ENCODE data around the gene GCN1.
A peak's percentile ranks its signal among the peaks of the same experiment; 100 is the strongest.

GCN1 gene

GRCh38 chr12:120086801-120087621 is 107.5 kb downstream of the GCN1 start:
- Histone ChIP-seq H3K27ac (peak overlapping the region; percentile 85), H3K79me2 (ENCODE audit: insufficient read depth, low read depth) (no peaks in the 10 kb centered on the region), H3K4me3 (IDR thresholded peaks at IDR 0.05; ENCODE audit: insufficient read depth, low read depth, low read length) (no peak overlapping the region), H2AFZ (ENCODE audit: low read depth) (peak overlapping the region; percentile 75), H3K9ac (peak overlapping the region; percentile 79; the same call in 1 of the 2 replicates), H3K4me1 (ENCODE audit: low read depth, poor library complexity, severe bottlenecking) (peaks cover 22% of the 10 kb centered on the region), H4K20me1 (ENCODE audit: insufficient read depth) (no peaks in the 10 kb centered on the region), H3K27me3 (ENCODE audit: insufficient read depth, low read depth) (no peaks in the 10 kb centered on the region), H3K4me2 (peak overlapping the region; percentile 93), H3K36me3 (ENCODE audit: insufficient read depth) (no peaks in the 10 kb centered on the region)
- peak; percentile 74 for TF ChIP-seq CTCF (conservative IDR thresholded peaks at IDR 0.05; ENCODE audit: low read depth, low read length)

- no peak for TF ChIP-seq CTCF (conservative IDR thresholded peaks at IDR 0.05; ENCODE audit: low read depth, low read length)
- peaks cover 22% of the 10 kb centered on the region for H3K4me1 ChIP-seq (ENCODE audit: low read depth, poor library complexity, severe bottlenecking)
- no peaks in the 10 kb centered on the region for H3K36me3 ChIP-seq (ENCODE audit: insufficient read depth)
- H4K20me1 ChIP-seq (ENCODE audit: insufficient read depth), result no peaks in the 10 kb centered on the region
- peak overlapping the region; percentile 75 for H2AFZ ChIP-seq (ENCODE audit: low read depth)
- H3K27me3 ChIP-seq (ENCODE audit: insufficient read depth, low read depth), result no peaks in the 10 kb centered on the region
- H3K27ac ChIP-seq, result peak overlapping the region; percentile 85
- peak overlapping the region; percentile 79; the same call in 1 of the 2 replicates for H3K9ac ChIP-seq
- no peaks in the 10 kb centered on the region for H3K79me2 ChIP-seq (ENCODE audit: insufficient read depth, low read depth)
- no peak overlapping the region for H3K4me3 ChIP-seq (IDR thresholded peaks at IDR 0.05; ENCODE audit: insufficient read depth, low read depth, low read length)
- H3K4me2 ChIP-seq, result peak overlapping the region; percentile 93
Observed at GRCh38 chr12:120085920-120086645, 108.4 kb downstream of the GCN1 start.

GRCh38 chr12:120081641-120082040 is 112.9 kb downstream of the GCN1 start:
- Histone ChIP-seq H3K4me3 (IDR thresholded peaks at IDR 0.05; ENCODE audit: insufficient read depth, low read depth, low read length) (no peak overlapping the region), H3K9ac (no peak overlapping the region), H3K36me3 (ENCODE audit: insufficient read depth) (no peaks in the 10 kb centered on the region), H3K27ac (no peak overlapping the region), H3K27me3 (ENCODE audit: insufficient read depth, low read depth) (no peaks in the 10 kb centered on the region), H3K4me2 (no peak overlapping the region), H4K20me1 (ENCODE audit: insufficient read depth) (no peaks in the 10 kb centered on the region), H3K4me1 (ENCODE audit: low read depth, poor library complexity, severe bottlenecking) (peaks cover 13% of the 10 kb centered on the region), H3K79me2 (ENCODE audit: insufficient read depth, low read depth) (no peaks in the 10 kb centered on the region), H2AFZ (ENCODE audit: low read depth) (no peak overlapping the region)
- no peak for TF ChIP-seq CTCF (conservative IDR thresholded peaks at IDR 0.05; ENCODE audit: low read depth, low read length)

- no peak overlapping the region for H3K9ac ChIP-seq
- TF ChIP-seq CTCF (conservative IDR thresholded peaks at IDR 0.05; ENCODE audit: low read depth, low read length), result no peak
- no peaks in the 10 kb centered on the region for H3K4me1 ChIP-seq (ENCODE audit: low read depth, poor library complexity, severe bottlenecking)
- no peaks in the 10 kb centered on the region for H3K36me3 ChIP-seq (ENCODE audit: insufficient read depth)
- H2AFZ ChIP-seq (ENCODE audit: low read depth), result no peak overlapping the region
- H3K4me2 ChIP-seq, result no peak overlapping the region
- no peaks in the 10 kb centered on the region for H3K27me3 ChIP-seq (ENCODE audit: insufficient read depth, low read depth)
- H4K20me1 ChIP-seq (ENCODE audit: insufficient read depth), result no peaks in the 10 kb centered on the region
- no peaks in the 10 kb centered on the region for H3K79me2 ChIP-seq (ENCODE audit: insufficient read depth, low read depth)
- H3K4me3 ChIP-seq (IDR thresholded peaks at IDR 0.05; ENCODE audit: insufficient read depth, low read depth, low read length), result no peak overlapping the region
- H3K27ac ChIP-seq, result no peak overlapping the region
Observed at GRCh38 chr12:120079411-120080400, 114.8 kb downstream of the GCN1 start.

Measured in KMS-11 (cell line).